HG03520 (cell line): ENCODE measurements around the gene TMC1.
"Not testable (repeated sequence)": the region's sequence is repeated elsewhere in the genome, so short reads cannot be mapped to it uniquely, and the experiment has no call there.

Source experiments
- ATAC-seq: cut with Tn5 transposase; IDR thresholded peaks from one replicate; pipeline ENCODE4 v1.9.1; 2021; ENCODE audit warnings: mild to moderate bottlenecking, moderate library complexity; ENCODE audit not compliant: unreplicated experiment

The TMC1 gene

GRCh38 chr9:72749276-72749675, 227.9 kb downstream of the TMC1 start:
- no peak for ATAC-seq

GRCh38 chr9:72751541-72751940, 230.1 kb downstream of the TMC1 start:
- no peak for ATAC-seq

- no peak for ATAC-seq
Measured at GRCh38 chr9:72753266-72753893, 232.0 kb downstream of the TMC1 start.

- ATAC-seq = no peak
Measured at GRCh38 chr9:72755836-72756235, 234.4 kb downstream of the TMC1 start.

- no peak for ATAC-seq
Measured at GRCh38 chr9:72758944-72759343, 237.5 kb downstream of the TMC1 start.

- no peak for ATAC-seq
Measured at GRCh38 chr9:72763022-72763421, 241.6 kb downstream of the TMC1 start.

GRCh38 chr9:72769546-72769945, 248.1 kb downstream of the TMC1 start:
- no peak for ATAC-seq

- no peak for ATAC-seq
Measured at GRCh38 chr9:72772661-72773060, 251.3 kb downstream of the TMC1 start.

- no peak for ATAC-seq
Measured at GRCh38 chr9:72773570-72773969, 252.2 kb downstream of the TMC1 start.

GRCh38 chr9:72775570-72775969, 254.2 kb downstream of the TMC1 start:
- ATAC-seq = no peak

- no peak for ATAC-seq
Measured at GRCh38 chr9:72779614-72780013, 258.2 kb downstream of the TMC1 start.

- no peak for ATAC-seq
Measured at GRCh38 chr9:72786948-72787347, 265.5 kb downstream of the TMC1 start.

- ATAC-seq = no peak
Measured at GRCh38 chr9:72788966-72789735, 267.7 kb downstream of the TMC1 start.

GRCh38 chr9:72789885-72790284, 268.5 kb downstream of the TMC1 start:
- ATAC-seq = no peak

GRCh38 chr9:72790989-72791388, 269.6 kb downstream of the TMC1 start:
- ATAC-seq = no peak

GRCh38 chr9:72791436-72791835, 270.0 kb downstream of the TMC1 start:
- no peak for ATAC-seq

GRCh38 chr9:72794946-72795345, 273.5 kb downstream of the TMC1 start:
- ATAC-seq = no peak

GRCh38 chr9:72800328-72800994, 279.1 kb downstream of the TMC1 start:
- no peak for ATAC-seq

GRCh38 chr9:72805238-72805637, 283.8 kb downstream of the TMC1 start:
- ATAC-seq = no peak

- ATAC-seq = not testable (repeated sequence)
Measured at GRCh38 chr9:72806313-72806809, 285.0 kb downstream of the TMC1 start.

GRCh38 chr9:72807765-72808445, 286.5 kb downstream of the TMC1 start:
- ATAC-seq = no peak
